ENCODE measurements around the gene SLC6A3. TPM values are rescaled to one million over a fixed set of nuclear protein-coding genes. Genes with fewer than 3 reads are reported as not detected.
A peak's percentile ranks its signal among the peaks of the same experiment; 100 is the strongest.

Gene SLC6A3
- total and polyA plus RNA-seq, 2 experiments from 2014 or later, result not detected

- Histone ChIP-seq H3K4me2 (ENCODE audit: unreplicated experiment) (no peak overlapping the region), H3K4me3 (no peak overlapping the region), H3K27ac (no peak overlapping the region), H3K9me3 (ENCODE audit: low read depth) (no peaks in the 10 kb centered on the region), H3K9ac (no peak overlapping the region), H3K4me1 (ENCODE audit: insufficient read depth) (no peaks in the 10 kb centered on the region), H3K79me2 (ENCODE audit: insufficient read depth) (no peaks in the 10 kb centered on the region), H3K27me3 (replicated peaks; ENCODE audit: insufficient read depth) (peaks cover 27% of the 10 kb centered on the region), H3K36me3 (ENCODE audit: low read depth) (no peaks in the 10 kb centered on the region), H2AFZ (no peak overlapping the region), H3F3A (ENCODE audit: insufficient read depth) (no peaks in the 10 kb centered on the region), H3K9me2 (ENCODE audit: insufficient read depth) (no peaks in the 10 kb centered on the region), H4K20me1 (ENCODE audit: insufficient read depth) (no peaks in the 10 kb centered on the region)
- WGBS, 2 experiments (ENCODE audit: low coverage in 1 of 2, low lambda C conversion rate in 2 of 2, missing lambda C conversion rate in 2 of 2), result 45 to 48% methylated on average over 15 of the region's 15 CpGs
- in situ Hi-C loops (cut with MboI), result no loop called here
- DNase-seq, result no peak
- TF ChIP-seq EZH2phosphoT487 (IDR thresholded peaks at IDR 0.05; ENCODE audit: insufficient read depth, low read depth), result no peak
- no peak for TF ChIP-seq EZH2 (IDR thresholded peaks at IDR 0.05; ENCODE audit: insufficient read depth, poor library complexity, severe bottlenecking)
These were observed 5.7 kb downstream of the SLC6A3 start for GRCh38 chr5:1439388-1440097.

- no peaks in the 10 kb centered on the region for H3K79me2 ChIP-seq (ENCODE audit: insufficient read depth)
- H3K27me3 ChIP-seq (replicated peaks; ENCODE audit: insufficient read depth), result peaks cover 21% of the 10 kb centered on the region
- no peak overlapping the region for H3K9ac ChIP-seq
- WGBS, 2 experiments (ENCODE audit: low coverage in 1 of 2, low lambda C conversion rate in 2 of 2, missing lambda C conversion rate in 2 of 2), result 71% methylated on average over 21 of the region's 21 CpGs
- no peak overlapping the region for H3K4me2 ChIP-seq (ENCODE audit: unreplicated experiment)
- TF ChIP-seq EZH2 (IDR thresholded peaks at IDR 0.05; ENCODE audit: insufficient read depth, poor library complexity, severe bottlenecking) (no peak), EZH2phosphoT487 (IDR thresholded peaks at IDR 0.05; ENCODE audit: insufficient read depth, low read depth) (no peak)
- H4K20me1 ChIP-seq (ENCODE audit: insufficient read depth), result no peaks in the 10 kb centered on the region
- no peak overlapping the region for H3K27ac ChIP-seq
- no peaks in the 10 kb centered on the region for H3F3A ChIP-seq (ENCODE audit: insufficient read depth)
- H2AFZ ChIP-seq, result no peak overlapping the region
- H3K9me2 ChIP-seq (ENCODE audit: insufficient read depth), result no peaks in the 10 kb centered on the region
- H3K36me3 ChIP-seq (ENCODE audit: low read depth), result no peaks in the 10 kb centered on the region
- no peaks in the 10 kb centered on the region for H3K4me1 ChIP-seq (ENCODE audit: insufficient read depth)
- DNase-seq, result no peak
- no peaks in the 10 kb centered on the region for H3K9me3 ChIP-seq (ENCODE audit: low read depth)
- in situ Hi-C loops (cut with MboI), result no loop called here
- no peak overlapping the region for H3K4me3 ChIP-seq
These were observed 6.4 kb downstream of the SLC6A3 start for GRCh38 chr5:1438871-1439270.

GRCh38 chr5:1437876-1438559, 7.2 kb downstream of the SLC6A3 start:
- 69 to 72% methylated on average over 25 of the region's 25 CpGs for WGBS, 2 experiments (ENCODE audit: low coverage in 1 of 2, low lambda C conversion rate in 2 of 2, missing lambda C conversion rate in 2 of 2)

DNA sequence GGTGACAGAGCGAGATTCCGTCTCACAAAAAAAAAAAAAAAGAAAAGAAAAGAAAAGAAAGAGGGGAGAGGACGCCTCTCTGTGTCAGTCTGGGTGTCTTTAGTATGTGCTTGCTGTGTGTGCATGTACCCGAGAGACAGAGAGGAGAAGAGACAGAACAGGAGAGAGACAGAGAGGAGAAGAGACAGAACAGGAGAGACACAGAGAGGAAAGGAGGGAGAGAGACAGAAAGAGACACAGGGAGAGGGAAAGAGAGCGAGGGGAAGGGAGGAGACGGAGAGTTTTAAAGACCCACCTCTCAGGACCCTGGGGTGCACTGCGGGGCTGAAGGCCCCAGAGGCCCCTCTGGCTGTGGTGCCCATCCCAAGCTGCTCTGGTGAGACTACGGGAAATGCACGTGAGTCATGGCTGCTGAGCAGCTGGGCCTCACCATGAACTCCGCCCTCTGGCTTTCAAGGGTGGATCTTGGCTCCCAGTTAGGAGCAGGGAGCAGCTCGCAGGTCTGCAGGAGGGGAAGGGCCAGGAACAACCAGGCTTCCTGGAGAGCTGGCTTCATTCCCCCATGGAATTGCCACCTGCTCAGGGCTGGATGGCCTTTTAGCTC, 7.9 kb downstream of the SLC6A3 start:
- no peak overlapping the region for H3K9ac ChIP-seq
- H3K79me2 ChIP-seq (ENCODE audit: insufficient read depth), result no peaks in the 10 kb centered on the region
- no peaks in the 10 kb centered on the region for H3K9me3 ChIP-seq (ENCODE audit: low read depth)

More at GRCh38 chr5:1437876-1438559, 7.2 kb downstream of the SLC6A3 start:
- H4K20me1 ChIP-seq (ENCODE audit: insufficient read depth), result no peaks in the 10 kb centered on the region
- H3K79me2 ChIP-seq (ENCODE audit: insufficient read depth), result no peaks in the 10 kb centered on the region
- no peak overlapping the region for H3K9ac ChIP-seq
- TF ChIP-seq EZH2phosphoT487 (IDR thresholded peaks at IDR 0.05; ENCODE audit: insufficient read depth, low read depth), result no peak
- no peak for TF ChIP-seq EZH2 (IDR thresholded peaks at IDR 0.05; ENCODE audit: insufficient read depth, poor library complexity, severe bottlenecking)
- no peaks in the 10 kb centered on the region for H3K4me1 ChIP-seq (ENCODE audit: insufficient read depth)
- H3K4me2 ChIP-seq (ENCODE audit: unreplicated experiment), result no peak overlapping the region
- in situ Hi-C loops (cut with MboI), result no loop called here
- no peaks in the 10 kb centered on the region for H3F3A ChIP-seq (ENCODE audit: insufficient read depth)
- no peak for DNase-seq
- no peak overlapping the region for H3K27ac ChIP-seq
- H3K9me3 ChIP-seq (ENCODE audit: low read depth), result no peaks in the 10 kb centered on the region
- H3K27me3 ChIP-seq (replicated peaks; ENCODE audit: insufficient read depth), result peaks cover 12% of the 10 kb centered on the region
- H2AFZ ChIP-seq, result no peak overlapping the region
- H3K9me2 ChIP-seq (ENCODE audit: insufficient read depth), result no peaks in the 10 kb centered on the region
- H3K4me3 ChIP-seq, result no peak overlapping the region
- H3K36me3 ChIP-seq (ENCODE audit: low read depth), result no peaks in the 10 kb centered on the region

More for the DNA sequence above, 7.9 kb downstream of the SLC6A3 start:
- H4K20me1 ChIP-seq (ENCODE audit: insufficient read depth), result no peaks in the 10 kb centered on the region
- H3K27ac ChIP-seq, result no peak overlapping the region
- no peaks in the 10 kb centered on the region for H3K4me1 ChIP-seq (ENCODE audit: insufficient read depth)
- peak; percentile 61 for DNase-seq
- in situ Hi-C loops (cut with MboI), result no loop called here
- 0 out of 2 replicates have a peak, but pooled peaks cover 5% of the 10 kb centered on the region for H3K27me3 ChIP-seq (replicated peaks; ENCODE audit: insufficient read depth)
- H3K36me3 ChIP-seq (ENCODE audit: low read depth), result no peaks in the 10 kb centered on the region
- no peak overlapping the region for H3K4me3 ChIP-seq
- no peak overlapping the region for H3K4me2 ChIP-seq (ENCODE audit: unreplicated experiment)
- 39 to 40% methylated on average over 10 to 11 of the region's 11 CpGs for WGBS, 2 experiments (ENCODE audit: low coverage in 1 of 2, low lambda C conversion rate in 2 of 2, missing lambda C conversion rate in 2 of 2)
- H3K9me2 ChIP-seq (ENCODE audit: insufficient read depth), result no peaks in the 10 kb centered on the region
- no peak overlapping the region for H2AFZ ChIP-seq
- TF ChIP-seq EZH2 (IDR thresholded peaks at IDR 0.05; ENCODE audit: insufficient read depth, poor library complexity, severe bottlenecking) (no peak), EZH2phosphoT487 (IDR thresholded peaks at IDR 0.05; ENCODE audit: insufficient read depth, low read depth) (no peak)
- no peaks in the 10 kb centered on the region for H3F3A ChIP-seq (ENCODE audit: insufficient read depth)

Measured in GM23248 (cell line).